ENCODE data around the gene ERVW-1.
"Not testable (repeated sequence)": the region's sequence is repeated elsewhere in the genome, so short reads cannot be mapped to it uniquely, and the experiment has no call there.

Gene ERVW-1, protein sequence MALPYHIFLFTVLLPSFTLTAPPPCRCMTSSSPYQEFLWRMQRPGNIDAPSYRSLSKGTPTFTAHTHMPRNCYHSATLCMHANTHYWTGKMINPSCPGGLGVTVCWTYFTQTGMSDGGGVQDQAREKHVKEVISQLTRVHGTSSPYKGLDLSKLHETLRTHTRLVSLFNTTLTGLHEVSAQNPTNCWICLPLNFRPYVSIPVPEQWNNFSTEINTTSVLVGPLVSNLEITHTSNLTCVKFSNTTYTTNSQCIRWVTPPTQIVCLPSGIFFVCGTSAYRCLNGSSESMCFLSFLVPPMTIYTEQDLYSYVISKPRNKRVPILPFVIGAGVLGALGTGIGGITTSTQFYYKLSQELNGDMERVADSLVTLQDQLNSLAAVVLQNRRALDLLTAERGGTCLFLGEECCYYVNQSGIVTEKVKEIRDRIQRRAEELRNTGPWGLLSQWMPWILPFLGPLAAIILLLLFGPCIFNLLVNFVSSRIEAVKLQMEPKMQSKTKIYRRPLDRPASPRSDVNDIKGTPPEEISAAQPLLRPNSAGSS

DNA sequence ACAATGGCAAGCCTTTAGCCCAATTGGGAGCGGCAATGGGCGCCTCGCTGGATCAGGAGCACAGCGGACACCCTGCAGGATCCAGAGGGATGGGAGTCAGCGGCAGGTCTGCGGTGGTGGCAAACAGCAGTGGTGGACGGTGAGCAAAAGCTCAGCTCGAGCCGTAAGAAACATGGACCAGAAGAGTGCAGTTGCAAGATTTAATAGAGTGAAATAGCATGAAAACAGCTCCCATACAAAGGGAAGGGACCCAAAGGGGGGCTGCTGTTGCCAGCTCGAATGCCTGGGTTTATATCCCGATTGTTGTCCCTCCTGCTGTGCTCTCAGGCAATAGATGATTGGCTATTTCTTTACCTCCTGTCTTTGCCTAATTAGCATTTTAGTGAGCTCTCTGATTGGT is at the start of gene ERVW-1:
Gene ERVW-1 (minus strand): TSS at position 266 of the 400 bp plus-strand sequence. CDS start 7,565 bp downstream, outside the sequence.
- not testable (repeated sequence) for DNase-seq

DNA sequence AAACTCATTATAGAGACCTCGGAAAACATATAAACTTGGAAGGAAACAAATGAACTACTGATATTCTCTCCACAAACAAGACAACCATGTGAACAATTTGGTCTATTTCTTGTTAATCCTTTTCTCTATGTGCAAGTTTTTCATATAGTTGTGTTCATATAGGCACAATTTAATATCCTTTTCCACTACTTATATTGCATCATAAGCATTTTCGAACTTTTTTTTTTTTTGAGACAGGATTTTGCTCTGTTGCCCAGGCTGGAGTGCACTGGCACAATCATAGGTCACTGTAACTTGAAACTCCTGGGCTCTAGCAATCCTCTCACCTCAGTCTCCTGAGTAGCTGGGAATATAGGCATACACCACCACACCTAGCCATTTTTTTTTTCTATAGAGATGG is 45.4 kb upstream of the ERVW-1 start:
- DNase-seq, result no peak

- DNase-seq, result no peak
Measured at GRCh38 chr7:92520024-92520423, 42.3 kb upstream of the ERVW-1 start.

- DNase-seq, result no peak
Measured at GRCh38 chr7:92517631-92518030, 39.9 kb upstream of the ERVW-1 start.

DNA sequence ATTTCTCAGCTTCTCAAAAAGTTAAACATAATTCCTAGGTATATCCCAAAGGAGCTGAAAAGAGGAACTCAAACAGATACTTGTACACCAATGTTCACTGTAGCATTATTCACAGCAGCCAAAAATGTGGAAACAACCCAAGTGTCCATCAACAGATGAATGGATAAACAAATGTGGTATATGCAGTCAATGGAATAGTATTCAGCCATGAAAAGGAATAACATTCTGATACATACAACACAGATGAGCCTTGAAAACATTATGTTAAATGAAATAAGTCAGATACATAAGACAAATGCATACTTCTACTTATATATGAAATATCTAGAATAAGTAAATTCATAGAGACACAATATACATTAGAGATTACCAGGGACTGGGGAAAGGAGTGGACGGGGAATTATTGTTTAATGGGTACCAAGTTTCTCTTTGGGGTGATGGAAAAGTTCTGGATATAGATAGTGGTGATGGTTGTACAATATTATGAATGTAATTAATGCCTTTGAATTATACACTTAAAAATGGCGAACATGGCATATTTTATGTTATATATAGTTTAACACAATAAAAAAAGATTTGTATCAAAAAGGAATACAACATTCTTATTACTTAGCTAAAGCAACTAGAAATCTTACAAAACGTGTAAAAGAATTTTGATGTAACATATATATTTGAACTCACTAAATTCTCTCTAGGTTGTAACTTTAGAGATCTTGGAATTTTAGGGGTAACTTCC is 35.6 kb upstream of the ERVW-1 start:
- no peak for DNase-seq

GRCh38 chr7:92508946-92509345 is 31.2 kb upstream of the ERVW-1 start:
- DNase-seq, result no peak

GRCh38 chr7:92506363-92506762 is 28.6 kb upstream of the ERVW-1 start:
- DNase-seq, result no peak

GRCh38 chr7:92504563-92504962 is 26.8 kb upstream of the ERVW-1 start:
- DNase-seq, result no peak

- DNase-seq, result no peak
Measured at GRCh38 chr7:92503767-92504166, 26.0 kb upstream of the ERVW-1 start.

DNA sequence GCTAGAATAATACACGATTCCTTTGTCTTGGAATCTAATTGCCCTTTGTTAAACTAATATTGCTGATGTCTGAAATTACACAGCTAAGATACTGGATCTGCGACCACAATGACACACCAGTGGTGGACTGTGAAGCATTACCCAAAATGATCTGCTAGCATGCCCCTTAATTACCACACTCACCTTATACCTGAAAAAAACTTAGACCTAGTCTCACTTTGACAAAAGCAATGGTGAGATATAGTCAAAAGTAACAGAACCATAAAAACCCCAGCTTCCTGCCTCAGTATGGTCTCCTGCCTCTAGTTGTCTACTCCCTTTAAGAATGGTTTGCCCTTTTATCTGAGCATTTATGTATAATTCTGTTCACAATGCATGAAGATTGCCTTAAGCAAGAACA is 20.8 kb upstream of the ERVW-1 start:
- DNase-seq, result peak; percentile 53

GRCh38 chr7:92496876-92497275 is 19.1 kb upstream of the ERVW-1 start:
- DNase-seq, result no peak

DNA sequence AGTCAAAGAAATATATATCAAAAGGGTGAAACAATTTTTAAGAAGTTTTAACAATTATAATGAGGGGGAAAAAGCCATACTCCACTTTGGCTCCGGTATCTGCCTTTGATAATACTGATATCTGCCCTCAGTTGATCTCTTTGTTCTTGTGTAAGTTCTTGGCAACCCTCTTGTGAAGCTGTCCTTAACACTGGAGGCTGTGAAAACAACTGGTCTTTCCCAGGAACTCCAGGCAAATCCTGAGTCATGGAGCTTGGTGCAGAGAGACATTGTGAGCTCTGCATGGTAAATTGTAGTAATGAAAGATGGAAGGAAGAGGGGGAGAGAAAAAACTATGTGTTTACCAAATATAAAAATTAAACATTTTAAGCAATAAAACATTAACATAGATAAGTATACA is 11.9 kb upstream of the ERVW-1 start:
- DNase-seq, result no peak

GRCh38 chr7:92487804-92488203 is 10.1 kb upstream of the ERVW-1 start:
- DNase-seq, result no peak

- no peak for DNase-seq
Measured at GRCh38 chr7:92485974-92486373, 8.2 kb upstream of the ERVW-1 start.

GRCh38 chr7:92485267-92485892 is 7.6 kb upstream of the ERVW-1 start:
- no peak for DNase-seq

DNA sequence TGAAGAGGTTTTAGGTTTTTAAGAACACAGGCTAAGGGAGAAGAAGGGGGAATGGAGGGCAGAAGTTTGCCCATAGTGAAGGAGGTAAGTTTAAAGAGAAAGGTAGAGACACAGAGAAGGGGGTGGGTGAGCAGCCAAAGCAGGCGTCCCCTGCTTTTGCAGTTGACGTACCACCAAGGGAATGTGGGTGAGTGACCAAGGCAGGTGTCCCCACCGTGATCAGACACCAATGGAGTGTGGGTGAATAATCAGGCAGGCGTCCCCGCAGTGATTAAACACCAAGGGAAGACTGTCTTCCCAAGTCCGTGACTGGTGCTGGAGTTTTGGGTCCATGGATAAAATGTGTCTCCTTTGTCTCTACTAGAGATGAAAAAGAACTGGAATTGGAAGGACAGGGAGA is 6.5 kb upstream of the ERVW-1 start:
- DNase-seq, result not testable (repeated sequence)

- DNase-seq, result not testable (repeated sequence)
Measured at GRCh38 chr7:92483624-92484023, 5.9 kb upstream of the ERVW-1 start.

GRCh38 chr7:92479146-92479545 is 1.4 kb upstream of the ERVW-1 start:
- not testable (repeated sequence) for DNase-seq

GRCh38 chr7:92478711-92479110 is 965 bp upstream of the ERVW-1 start:
- DNase-seq, result no peak

DNA sequence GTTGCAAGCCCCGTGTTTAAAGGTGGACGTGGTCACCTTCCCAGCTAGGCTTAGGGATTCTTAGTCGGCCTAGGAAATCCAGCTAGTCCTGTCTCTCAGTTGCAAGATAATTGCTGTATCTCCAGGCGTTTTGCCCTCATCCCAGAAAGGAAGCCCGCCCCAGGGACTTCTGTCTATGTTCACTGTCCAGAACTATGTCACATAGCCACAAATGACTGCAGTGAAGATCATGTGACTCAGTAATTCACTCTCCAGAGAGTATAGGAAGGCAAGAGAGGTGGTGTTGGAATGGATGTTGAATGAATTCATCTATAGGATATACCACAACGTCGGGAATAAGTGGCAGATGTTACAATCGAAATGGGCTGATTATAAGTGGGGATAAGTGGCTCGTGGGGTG is 349 bp upstream of the ERVW-1 start:
- DNase-seq, result no peak

GRCh38 chr7:92475851-92476590 is 1.7 kb downstream of the ERVW-1 start:
- not testable (repeated sequence) for DNase-seq

- DNase-seq, result not testable (repeated sequence)
Measured at GRCh38 chr7:92475261-92475770, 2.4 kb downstream of the ERVW-1 start.

Measured in activated CD4-positive, alpha-beta T cell treated with anti-CD3 and anti-CD28 coated beads, Interleukin-10, Interleukin-2, amounts not matched to agents 100 ng/mL and 50 ng/mL, durations not matched to agents 16 hours and 8 hours (primary cell).